Panc1 (cell line): ENCODE data around the gene MYBPC3. TPM values are rescaled to one million over a fixed set of nuclear protein-coding genes. Genes with fewer than 3 reads are reported as not detected.

Source experiments
- ATAC-seq: fragments of 200-7000 bp; cut with Tn5 transposase; 2 replicates; pipeline ENCODE4 v1.9.1; 2020; ENCODE audit warnings: mild to moderate bottlenecking, moderate library complexity
- BruUV-seq: library from RNA; stranded (reverse); fragments of 400-500 nt; replicated peaks from 2 replicates; lab custom pipeline; 2021; lab: Mats Ljungman, UMichigan
- CTCF ChIA-PET: fragments of 300-600 bp; sonication (Branson Sonifier 250); formaldehyde crosslinking; loops from one replicate; lab custom pipeline; 2022; ENCODE audit warnings: antibody characterized with exemption; lab: Charles Lee
- POLR2A ChIA-PET: fragments of 300-600 bp; sonication (Branson Sonifier 250); formaldehyde crosslinking; loops from one replicate; lab custom pipeline; 2022; ENCODE audit warnings: antibody characterized with exemption; lab: Charles Lee
- DNase-seq: peaks from one replicate; pipeline ENCODE4 v3.0.0-alpha.2; 2010; ENCODE audit warnings: low read depth, low spot score
- H3K27ac ChIP-seq: 2 replicates; pipeline ENCODE4 v1.5.1; 2011; ENCODE audit warnings: mild to moderate bottlenecking, low read length, inconsistent platforms
- H3K27me3 ChIP-seq: fragments of 200-500 bp; sonication (Bioruptor generic); 2 replicates; pipeline ENCODE4 v1.6.0; 2014; ENCODE audit warnings: low read length, inconsistent platforms; ENCODE audit not compliant: control insufficient read depth, insufficient read depth
- H3K36me3 ChIP-seq: fragments of 200-500 bp; sonication (Bioruptor generic); 2 replicates; pipeline ENCODE4 v1.5.1; 2014; ENCODE audit warnings: inconsistent platforms, mild to moderate bottlenecking, low read length, moderate library complexity; ENCODE audit not compliant: control insufficient read depth, insufficient read depth
- H3K4me1 ChIP-seq: 2 replicates; pipeline ENCODE4 v1.5.1; 2011; ENCODE audit warnings: inconsistent platforms, mild to moderate bottlenecking, low read length, moderate library complexity; ENCODE audit not compliant: control insufficient read depth, insufficient read depth
- H3K4me3 ChIP-seq, 2 experiments: 2 replicates each; pipeline ENCODE4 v1.5.1; 2011 to 2012; ENCODE audit warnings: low read depth in 2 of 2, low read length in 2 of 2, mild to moderate bottlenecking in 2 of 2, inconsistent platforms in 1 of 2, moderate library complexity in 1 of 2
- H3K9me3 ChIP-seq: fragments of 200-500 bp; sonication (Bioruptor generic); 2 replicates; pipeline ENCODE4 v1.5.1; 2014; ENCODE audit warnings: low read depth, mild to moderate bottlenecking, inconsistent platforms, low read length, moderate library complexity; ENCODE audit not compliant: control insufficient read depth, insufficient read depth
- POLR2AphosphoS5 ChIP-seq: IDR thresholded peaks from 2 replicates; pipeline ENCODE4 v1.6.1; 2012; ENCODE audit warnings: mild to moderate bottlenecking, low read depth, low read length, moderate library complexity
- SIN3A ChIP-seq: IDR thresholded peaks from 2 replicates; pipeline ENCODE4 v1.6.1; 2012; ENCODE audit warnings: low read depth, mild to moderate bottlenecking, low read length, moderate library complexity, borderline replicate concordance; ENCODE audit not compliant: insufficient read depth
- TCF7L2 ChIP-seq: IDR thresholded peaks from 2 replicates; pipeline ENCODE4 v1.6.1; 2011; ENCODE audit warnings: mild to moderate bottlenecking, low read depth, low read length, inconsistent platforms
- in situ Hi-C: cut with HindIII; loops from 2 replicates; pipeline ENCODE4 v1.10.0; 2016; ENCODE audit warnings: low sequenced_read_pairs, low pct_unique_long_range_greater_than_20kb
- intact Hi-C: fragments of 100-400 bp; cut with micrococcal nuclease; formaldehyde crosslinking; loops from one replicate; pipeline ENCODE4 v1.10.0; 2022; ENCODE audit not compliant: unreplicated experiment
- total RNA-seq: library from RNA; stranded (reverse); gene quantifications from one replicate; pipeline ENCODE4 v1.2.1, GENCODE V29; 2021; ENCODE audit not compliant: unreplicated experiment
- TF ChIP-seq, protein P1 (sequence below): fragments of 450-650 bp; IDR thresholded peaks from 2 replicates; pipeline ENCODE4 v1.5.1; 2017; ENCODE audit warnings: mild to moderate bottlenecking
- TF ChIP-seq, protein P2 (sequence below), 2 experiments: IDR thresholded peaks; 2 replicates each; pipeline ENCODE4 v1.6.1; 2011 to 2012; ENCODE audit warnings: low read depth in 2 of 2, control low read depth in 1 of 2, low read length in 1 of 2, mild to moderate bottlenecking in 1 of 2, moderate library complexity in 1 of 2; ENCODE audit not compliant: insufficient read depth in 1 of 2

The MYBPC3 gene
- total RNA-seq, 1 experiment from 2014 or later: not detected

DNA sequence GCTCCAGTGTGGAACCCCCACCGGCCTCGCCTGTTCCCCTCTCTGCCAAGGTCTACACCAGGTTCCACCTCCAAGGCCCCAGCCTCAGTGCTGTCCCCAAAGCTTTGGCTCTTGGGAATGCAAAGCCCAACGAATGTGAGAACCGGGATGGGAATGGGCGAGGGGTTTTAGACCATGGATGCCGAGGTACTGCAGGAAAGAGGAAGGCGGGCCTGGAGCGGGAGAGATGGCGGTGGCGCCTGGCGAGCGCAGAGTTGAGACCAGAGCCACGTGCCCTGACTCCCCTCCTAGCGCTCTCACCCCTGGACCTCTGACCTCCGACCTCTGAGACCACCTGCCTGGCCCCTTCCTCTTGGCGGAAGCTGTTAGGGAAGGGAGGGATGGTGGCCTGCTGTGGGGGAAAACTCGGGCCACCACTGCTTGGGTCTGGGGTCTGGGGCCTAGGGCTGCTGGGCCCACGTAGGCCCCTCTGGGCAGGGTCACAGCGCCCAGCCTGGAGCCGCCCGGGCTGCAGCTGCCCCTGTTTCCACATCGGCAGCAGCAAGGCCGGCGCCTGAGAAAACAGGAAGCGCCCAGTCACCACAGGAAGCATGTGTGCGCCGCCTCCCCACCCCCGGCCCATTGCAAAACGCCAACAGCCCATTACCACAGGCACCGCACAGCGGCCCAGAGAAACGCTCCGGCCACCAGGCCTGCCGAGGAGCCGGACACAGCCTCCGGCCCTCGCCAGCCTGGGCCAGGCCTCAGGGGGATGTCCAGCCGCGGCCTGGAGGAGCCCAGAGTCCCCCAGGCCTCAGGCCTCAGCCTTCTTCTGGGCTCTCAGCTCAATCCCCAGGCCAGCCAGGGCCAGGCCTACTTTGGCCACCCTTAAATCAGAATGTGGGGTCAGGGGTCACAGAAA, 42.1 kb upstream of the MYBPC3 start:
- CTCF ChIA-PET: no interaction called here
- POLR2A ChIA-PET: no interaction called here
- Histone ChIP-seq H3K27me3 (no peaks in the 10 kb centered on the region), H3K9me3 (no peaks in the 10 kb centered on the region), H3K4me1 (no peaks in the 10 kb centered on the region; the same call in 1 of the 2 replicates), H3K36me3 (no peaks in the 10 kb centered on the region), H3K4me3 (no peak overlapping the region), H3K27ac (no peak overlapping the region)
- DNase-seq (no peak), ATAC-seq (0 out of 2 replicates have a peak, but pooled peaks have one; percentile 10)
- intact Hi-C loops: no loop called here
- TF ChIP-seq, protein P1, sequence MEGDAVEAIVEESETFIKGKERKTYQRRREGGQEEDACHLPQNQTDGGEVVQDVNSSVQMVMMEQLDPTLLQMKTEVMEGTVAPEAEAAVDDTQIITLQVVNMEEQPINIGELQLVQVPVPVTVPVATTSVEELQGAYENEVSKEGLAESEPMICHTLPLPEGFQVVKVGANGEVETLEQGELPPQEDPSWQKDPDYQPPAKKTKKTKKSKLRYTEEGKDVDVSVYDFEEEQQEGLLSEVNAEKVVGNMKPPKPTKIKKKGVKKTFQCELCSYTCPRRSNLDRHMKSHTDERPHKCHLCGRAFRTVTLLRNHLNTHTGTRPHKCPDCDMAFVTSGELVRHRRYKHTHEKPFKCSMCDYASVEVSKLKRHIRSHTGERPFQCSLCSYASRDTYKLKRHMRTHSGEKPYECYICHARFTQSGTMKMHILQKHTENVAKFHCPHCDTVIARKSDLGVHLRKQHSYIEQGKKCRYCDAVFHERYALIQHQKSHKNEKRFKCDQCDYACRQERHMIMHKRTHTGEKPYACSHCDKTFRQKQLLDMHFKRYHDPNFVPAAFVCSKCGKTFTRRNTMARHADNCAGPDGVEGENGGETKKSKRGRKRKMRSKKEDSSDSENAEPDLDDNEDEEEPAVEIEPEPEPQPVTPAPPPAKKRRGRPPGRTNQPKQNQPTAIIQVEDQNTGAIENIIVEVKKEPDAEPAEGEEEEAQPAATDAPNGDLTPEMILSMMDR: no peak
- no peak for TF ChIP-seq SIN3A
- no peak for TF ChIP-seq POLR2AphosphoS5
- no peak for TF ChIP-seq TCF7L2
- TF ChIP-seq, protein P2, sequence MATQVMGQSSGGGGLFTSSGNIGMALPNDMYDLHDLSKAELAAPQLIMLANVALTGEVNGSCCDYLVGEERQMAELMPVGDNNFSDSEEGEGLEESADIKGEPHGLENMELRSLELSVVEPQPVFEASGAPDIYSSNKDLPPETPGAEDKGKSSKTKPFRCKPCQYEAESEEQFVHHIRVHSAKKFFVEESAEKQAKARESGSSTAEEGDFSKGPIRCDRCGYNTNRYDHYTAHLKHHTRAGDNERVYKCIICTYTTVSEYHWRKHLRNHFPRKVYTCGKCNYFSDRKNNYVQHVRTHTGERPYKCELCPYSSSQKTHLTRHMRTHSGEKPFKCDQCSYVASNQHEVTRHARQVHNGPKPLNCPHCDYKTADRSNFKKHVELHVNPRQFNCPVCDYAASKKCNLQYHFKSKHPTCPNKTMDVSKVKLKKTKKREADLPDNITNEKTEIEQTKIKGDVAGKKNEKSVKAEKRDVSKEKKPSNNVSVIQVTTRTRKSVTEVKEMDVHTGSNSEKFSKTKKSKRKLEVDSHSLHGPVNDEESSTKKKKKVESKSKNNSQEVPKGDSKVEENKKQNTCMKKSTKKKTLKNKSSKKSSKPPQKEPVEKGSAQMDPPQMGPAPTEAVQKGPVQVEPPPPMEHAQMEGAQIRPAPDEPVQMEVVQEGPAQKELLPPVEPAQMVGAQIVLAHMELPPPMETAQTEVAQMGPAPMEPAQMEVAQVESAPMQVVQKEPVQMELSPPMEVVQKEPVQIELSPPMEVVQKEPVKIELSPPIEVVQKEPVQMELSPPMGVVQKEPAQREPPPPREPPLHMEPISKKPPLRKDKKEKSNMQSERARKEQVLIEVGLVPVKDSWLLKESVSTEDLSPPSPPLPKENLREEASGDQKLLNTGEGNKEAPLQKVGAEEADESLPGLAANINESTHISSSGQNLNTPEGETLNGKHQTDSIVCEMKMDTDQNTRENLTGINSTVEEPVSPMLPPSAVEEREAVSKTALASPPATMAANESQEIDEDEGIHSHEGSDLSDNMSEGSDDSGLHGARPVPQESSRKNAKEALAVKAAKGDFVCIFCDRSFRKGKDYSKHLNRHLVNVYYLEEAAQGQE (IDR thresholded peaks at IDR 0.05; ENCODE audit: insufficient read depth in 1 of 2, low read depth in 2 of 2, low read length in 1 of 2): no peak
- BruUV-seq: no TSS peak
- in situ Hi-C loops: no loop called here

DNA sequence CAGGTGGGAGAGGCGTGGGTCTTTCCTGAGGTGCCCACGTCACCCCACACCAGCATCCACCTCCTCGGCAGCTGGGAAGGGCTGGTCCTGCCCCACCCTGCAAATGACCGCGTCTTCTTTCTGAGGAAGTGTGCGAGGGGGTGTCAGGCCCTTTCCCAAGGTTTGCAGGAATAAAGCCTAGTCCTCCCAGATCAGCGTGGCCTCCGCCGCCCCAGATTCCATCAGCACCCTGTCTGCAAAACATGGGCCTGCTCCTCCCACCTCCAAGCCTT, 41.5 kb upstream of the MYBPC3 start:
- Histone ChIP-seq H3K4me3 (no peak overlapping the region), H3K9me3 (no peaks in the 10 kb centered on the region), H3K36me3 (no peaks in the 10 kb centered on the region), H3K27ac (no peak overlapping the region), H3K4me1 (no peaks in the 10 kb centered on the region; the same call in 1 of the 2 replicates), H3K27me3 (no peaks in the 10 kb centered on the region)
- CTCF ChIA-PET: no interaction called here
- no peak for ATAC-seq
- TF ChIP-seq, protein P1: no peak
- TF ChIP-seq TCF7L2 (no peak), SIN3A (no peak), POLR2AphosphoS5 (no peak)
- TF ChIP-seq, protein P2 (IDR thresholded peaks at IDR 0.05; ENCODE audit: insufficient read depth in 1 of 2, low read depth in 2 of 2, low read length in 1 of 2): no peak
- POLR2A ChIA-PET: no interaction called here
- intact Hi-C loops: no loop called here
- no peak for DNase-seq
- BruUV-seq: no TSS peak
- in situ Hi-C loops: no loop called here
